ENCODE measurements around the gene C4A.
"Not testable (repeated sequence)": the region's sequence is repeated elsewhere in the genome, so short reads cannot be mapped to it uniquely, and the experiment has no call there.

C4A gene

DNA sequence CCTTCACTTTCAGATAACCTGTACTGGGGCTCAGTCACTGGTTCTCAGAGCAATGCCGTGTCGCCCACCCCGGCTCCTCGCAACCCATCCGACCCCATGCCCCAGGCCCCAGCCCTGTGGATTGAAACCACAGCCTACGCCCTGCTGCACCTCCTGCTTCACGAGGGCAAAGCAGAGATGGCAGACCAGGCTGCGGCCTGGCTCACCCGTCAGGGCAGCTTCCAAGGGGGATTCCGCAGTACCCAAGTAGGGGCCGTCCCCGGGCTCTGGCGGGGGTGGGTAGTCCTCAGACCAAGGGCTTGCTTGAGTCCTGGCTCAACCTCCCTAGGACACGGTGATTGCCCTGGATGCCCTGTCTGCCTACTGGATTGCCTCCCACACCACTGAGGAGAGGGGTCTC is 47.7 kb downstream of the C4A start:
- DNase-seq (ENCODE audit: extremely low spot score); CTCF ChIA-PET; POLR2A ChIA-PET: not testable (repeated sequence)

DNA sequence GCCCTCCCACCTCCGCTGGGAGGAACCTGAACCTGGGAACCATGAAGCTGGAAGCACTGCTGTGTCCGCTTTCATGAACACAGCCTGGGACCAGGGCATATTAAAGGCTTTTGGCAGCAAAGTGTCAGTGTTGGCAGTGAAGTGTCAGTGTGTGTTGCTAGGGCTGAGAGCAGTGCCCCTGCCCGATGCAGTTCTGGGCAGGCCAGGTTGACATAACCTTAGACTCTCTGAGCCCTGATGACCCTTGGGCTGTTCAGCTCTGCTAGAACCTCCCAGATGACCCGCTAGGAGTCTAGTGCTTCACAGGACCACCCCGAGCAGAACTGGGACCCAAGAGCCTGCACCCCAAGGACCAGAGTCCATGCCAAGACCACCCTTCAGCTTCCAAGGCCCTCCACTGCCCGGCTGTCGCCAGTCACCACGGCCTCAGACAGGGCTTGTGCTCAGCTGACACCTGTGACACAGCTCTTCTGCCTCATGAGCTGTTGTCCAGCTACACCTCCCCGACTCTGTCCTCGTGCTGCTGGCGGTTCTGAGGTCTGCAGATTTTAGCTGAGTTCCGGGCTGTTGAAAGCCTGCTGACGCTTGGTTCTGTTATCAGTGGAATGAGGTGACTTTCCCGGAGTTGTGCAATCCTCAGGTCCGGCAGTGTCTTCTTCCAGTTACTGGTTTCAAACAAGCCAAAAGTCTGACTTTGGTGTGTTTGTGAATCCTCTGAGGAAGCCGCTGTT is 53.6 kb downstream of the C4A start:
- DNase-seq (ENCODE audit: extremely low spot score); CTCF ChIA-PET; POLR2A ChIA-PET: not testable (repeated sequence)

DNA sequence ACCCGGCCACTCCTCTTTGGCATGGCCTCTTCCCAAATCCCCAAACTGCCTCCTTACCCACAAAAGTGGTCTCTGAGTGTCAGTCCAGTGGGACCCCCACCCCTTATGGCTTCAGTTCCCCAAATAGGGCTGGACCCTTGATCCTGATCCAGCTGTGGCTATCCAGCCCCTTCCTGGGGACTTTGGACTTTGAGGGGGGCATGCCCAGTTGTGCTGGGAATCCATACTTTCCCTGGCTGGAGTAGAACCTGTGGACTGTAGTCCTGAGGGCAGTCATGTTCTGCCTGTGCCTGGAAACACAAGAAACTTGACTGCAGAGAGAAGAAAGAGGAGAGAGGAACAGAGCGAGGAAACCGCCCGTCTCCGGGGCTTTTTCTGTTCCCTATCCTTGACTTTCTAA is 55.3 kb downstream of the C4A start:
- DNase-seq (ENCODE audit: extremely low spot score); CTCF ChIA-PET; POLR2A ChIA-PET: not testable (repeated sequence)

DNA sequence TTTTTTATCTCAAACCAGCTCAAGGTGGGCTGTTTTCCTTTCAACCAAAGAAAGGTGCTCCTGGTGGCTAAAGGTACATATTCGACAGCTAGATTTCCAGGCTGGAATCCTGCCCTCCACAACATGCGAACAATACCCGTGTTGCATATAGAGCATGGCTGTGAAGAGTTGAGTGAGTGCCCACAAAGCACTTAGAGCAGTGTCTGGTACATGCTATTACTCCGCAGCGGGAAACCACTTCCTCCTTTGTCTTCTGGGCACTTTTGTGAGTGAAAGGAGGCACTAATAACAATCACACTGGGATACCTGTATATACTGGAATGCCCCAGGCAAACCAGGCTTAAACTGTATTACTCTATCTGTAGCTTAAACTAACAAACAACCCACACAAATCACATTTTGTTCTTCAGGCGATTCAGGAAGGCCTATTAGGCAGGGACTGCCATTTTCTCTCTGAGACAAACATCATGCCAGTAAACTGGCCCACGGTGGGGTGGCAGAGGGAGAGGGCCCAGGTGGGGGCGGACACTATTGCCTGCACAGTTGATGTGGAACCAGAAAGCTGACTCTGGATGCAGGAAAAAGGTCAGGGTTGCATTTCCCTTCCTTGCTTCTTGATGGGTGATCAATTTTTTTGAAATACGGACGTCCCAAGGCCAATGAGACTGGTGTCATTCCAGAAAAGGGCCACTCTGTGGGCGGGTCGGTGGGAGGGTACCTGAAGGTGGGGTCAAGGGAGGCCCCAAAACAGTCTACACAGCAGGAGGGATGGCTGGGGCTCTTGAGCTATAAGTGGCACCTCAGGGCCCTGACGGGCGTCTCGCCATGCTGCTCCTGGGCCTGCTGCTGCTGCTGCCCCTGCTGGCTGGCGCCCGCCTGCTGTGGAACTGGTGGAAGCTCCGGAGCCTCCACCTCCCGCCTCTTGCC is 56.0 kb downstream of the C4A start, which contains the start of gene CYP21A2:
Gene CYP21A2, plus strand, starts transcription at position 818 of the 927 bp plus-strand sequence. Its CDS starts 8 bp downstream, at position 826.
- CTCF ChIA-PET; DNase-seq (ENCODE audit: extremely low spot score); POLR2A ChIA-PET: not testable (repeated sequence)

DNA sequence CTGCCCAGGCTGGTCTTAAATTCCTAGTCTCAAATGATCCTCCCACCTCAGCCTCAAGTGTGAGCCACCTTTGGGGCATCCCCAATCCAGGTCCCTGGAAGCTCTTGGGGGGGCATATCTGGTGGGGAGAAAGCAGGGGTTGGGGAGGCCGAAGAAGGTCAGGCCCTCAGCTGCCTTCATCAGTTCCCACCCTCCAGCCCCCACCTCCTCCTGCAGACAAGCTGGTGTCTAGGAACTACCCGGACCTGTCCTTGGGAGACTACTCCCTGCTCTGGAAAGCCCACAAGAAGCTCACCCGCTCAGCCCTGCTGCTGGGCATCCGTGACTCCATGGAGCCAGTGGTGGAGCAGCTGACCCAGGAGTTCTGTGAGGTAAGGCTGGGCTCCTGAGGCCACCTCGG is 57.0 kb downstream of the C4A start:
- CTCF ChIA-PET; POLR2A ChIA-PET; DNase-seq (ENCODE audit: extremely low spot score): not testable (repeated sequence)

DNA sequence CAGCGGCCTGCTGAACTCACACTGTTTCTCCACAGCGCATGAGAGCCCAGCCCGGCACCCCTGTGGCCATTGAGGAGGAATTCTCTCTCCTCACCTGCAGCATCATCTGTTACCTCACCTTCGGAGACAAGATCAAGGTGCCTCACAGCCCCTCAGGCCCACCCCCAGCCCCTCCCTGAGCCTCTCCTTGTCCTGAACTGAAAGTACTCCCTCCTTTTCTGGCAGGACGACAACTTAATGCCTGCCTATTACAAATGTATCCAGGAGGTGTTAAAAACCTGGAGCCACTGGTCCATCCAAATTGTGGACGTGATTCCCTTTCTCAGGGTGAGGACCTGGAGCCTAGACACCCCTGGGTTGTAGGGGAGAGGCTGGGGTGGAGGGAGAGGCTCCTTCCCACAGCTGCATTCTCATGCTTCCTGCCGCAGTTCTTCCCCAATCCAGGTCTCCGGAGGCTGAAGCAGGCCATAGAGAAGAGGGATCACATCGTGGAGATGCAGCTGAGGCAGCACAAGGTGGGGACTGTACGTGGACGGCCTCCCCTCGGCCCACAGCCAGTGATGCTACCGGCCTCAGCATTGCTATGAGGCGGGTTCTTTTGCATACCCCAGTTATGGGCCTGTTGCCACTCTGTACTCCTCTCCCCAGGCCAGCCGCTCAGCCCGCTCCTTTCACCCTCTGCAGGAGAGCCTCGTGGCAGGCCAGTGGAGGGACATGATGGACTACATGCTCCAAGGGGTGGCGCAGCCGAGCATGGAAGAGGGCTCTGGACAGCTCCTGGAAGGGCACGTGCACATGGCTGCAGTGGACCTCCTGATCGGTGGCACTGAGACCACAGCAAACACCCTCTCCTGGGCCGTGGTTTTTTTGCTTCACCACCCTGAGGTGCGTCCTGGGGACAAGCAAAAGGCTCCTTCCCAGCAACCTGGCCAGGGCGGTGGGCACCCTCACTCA is 57.7 kb downstream of the C4A start:
- POLR2A ChIA-PET; CTCF ChIA-PET; DNase-seq (ENCODE audit: extremely low spot score): not testable (repeated sequence)

DNA sequence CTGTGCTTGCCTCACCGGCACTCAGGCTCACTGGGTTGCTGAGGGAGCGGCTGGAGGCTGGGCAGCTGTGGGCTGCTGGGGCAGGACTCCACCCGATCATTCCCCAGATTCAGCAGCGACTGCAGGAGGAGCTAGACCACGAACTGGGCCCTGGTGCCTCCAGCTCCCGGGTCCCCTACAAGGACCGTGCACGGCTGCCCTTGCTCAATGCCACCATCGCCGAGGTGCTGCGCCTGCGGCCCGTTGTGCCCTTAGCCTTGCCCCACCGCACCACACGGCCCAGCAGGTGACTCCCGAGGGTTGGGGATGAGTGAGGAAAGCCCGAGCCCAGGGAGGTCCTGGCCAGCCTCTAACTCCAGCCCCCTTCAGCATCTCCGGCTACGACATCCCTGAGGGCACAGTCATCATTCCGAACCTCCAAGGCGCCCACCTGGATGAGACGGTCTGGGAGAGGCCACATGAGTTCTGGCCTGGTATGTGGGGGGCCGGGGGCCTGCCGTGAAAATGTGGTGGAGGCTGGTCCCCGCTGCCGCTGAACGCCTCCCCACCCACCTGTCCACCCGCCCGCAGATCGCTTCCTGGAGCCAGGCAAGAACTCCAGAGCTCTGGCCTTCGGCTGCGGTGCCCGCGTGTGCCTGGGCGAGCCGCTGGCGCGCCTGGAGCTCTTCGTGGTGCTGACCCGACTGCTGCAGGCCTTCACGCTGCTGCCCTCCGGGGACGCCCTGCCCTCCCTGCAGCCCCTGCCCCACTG is 58.6 kb downstream of the C4A start:
- DNase-seq (ENCODE audit: extremely low spot score); POLR2A ChIA-PET; CTCF ChIA-PET: not testable (repeated sequence)

DNA sequence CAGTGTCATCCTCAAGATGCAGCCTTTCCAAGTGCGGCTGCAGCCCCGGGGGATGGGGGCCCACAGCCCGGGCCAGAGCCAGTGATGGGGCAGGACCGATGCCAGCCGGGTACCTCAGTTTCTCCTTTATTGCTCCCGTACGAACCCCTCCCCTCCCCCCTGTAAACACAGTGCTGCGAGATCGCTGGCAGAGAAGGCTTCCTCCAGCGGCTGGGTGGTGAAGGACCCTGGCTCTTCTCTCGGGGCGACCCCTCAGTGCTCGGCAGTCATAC is 59.1 kb downstream of the C4A start:
- POLR2A ChIA-PET; DNase-seq (ENCODE audit: extremely low spot score); CTCF ChIA-PET: not testable (repeated sequence)

DNA sequence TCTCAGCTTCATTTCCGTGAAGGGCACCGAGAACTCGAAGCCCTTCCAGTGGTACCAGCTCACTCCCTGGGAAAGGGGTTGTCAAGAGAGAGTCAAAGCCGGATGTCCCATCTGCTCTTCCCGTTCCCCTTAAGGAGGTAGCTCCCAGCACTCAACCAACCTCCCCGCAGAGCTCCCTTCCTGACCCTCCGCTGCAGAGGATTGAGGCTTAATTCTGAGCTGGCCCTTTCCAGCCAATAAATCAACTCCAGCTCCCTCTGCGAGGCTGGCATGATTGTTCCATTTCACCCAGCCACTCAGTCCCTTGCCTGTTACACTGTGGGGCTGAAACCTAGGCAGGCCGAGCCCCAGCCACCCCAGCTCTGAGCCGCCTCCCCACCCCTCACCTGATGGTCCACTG is 59.5 kb downstream of the C4A start:
- CTCF ChIA-PET; POLR2A ChIA-PET; DNase-seq (ENCODE audit: extremely low spot score): not testable (repeated sequence)

DNA sequence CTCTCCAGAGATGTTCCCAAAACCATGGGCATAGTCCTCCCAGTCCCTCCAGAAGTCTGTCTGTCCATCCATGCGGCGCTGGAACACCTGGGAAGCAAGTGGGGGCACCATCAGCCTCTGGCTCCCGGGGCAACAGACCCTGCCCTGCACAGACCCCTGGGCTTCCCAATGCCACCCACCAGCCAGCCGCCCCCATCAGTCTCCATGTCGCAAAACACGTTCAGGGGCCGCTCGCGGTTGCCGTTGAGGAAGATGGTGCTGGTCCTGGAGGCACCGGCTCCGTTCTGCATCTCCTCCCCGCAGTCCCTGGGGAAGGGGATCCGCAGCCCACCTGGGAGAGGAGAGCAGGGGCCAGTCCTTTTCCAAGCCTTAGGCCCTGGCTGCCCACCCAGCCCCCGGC is 60.4 kb downstream of the C4A start:
- CTCF ChIA-PET; DNase-seq (ENCODE audit: extremely low spot score); POLR2A ChIA-PET: not testable (repeated sequence)

DNA sequence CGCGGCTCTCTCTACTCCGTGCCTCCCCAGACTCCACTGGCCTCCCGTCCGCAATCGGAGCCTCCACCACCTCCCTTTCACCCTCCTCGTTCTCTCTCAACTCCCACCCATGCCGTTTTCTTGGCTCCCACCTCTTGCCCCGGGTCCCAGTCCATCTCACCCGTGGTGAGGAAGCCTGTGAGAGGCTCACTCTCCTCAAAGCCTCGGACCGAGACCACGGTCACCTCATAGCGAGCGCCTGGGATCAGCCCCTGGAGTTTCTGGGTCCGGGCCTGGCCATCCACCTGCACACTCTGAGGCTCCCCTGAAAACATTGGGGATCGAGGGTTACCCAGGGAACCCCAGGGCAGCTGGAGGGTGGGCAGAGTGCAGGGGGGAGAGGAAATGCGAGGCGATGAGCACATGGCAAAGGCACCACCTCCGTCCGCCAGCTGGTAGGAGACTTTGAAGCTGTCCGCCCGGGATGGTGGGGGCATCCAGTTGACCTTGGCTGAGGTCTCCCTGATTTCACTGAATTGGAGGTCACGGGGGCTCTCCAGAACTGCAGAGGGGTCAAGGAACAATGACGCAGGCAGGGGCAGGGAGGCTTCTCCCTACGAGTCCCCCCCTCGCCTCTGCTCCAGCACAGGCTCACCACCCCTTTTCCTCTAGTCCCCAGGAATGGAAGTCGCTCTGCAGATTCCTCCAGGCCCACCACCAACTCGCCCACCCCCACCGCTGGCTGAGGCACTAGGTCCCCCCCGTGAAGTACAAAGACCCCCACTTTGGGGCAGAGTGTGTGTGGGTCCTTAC is 61.9 kb downstream of the C4A start:
- DNase-seq (ENCODE audit: extremely low spot score); CTCF ChIA-PET; POLR2A ChIA-PET: not testable (repeated sequence)

DNA sequence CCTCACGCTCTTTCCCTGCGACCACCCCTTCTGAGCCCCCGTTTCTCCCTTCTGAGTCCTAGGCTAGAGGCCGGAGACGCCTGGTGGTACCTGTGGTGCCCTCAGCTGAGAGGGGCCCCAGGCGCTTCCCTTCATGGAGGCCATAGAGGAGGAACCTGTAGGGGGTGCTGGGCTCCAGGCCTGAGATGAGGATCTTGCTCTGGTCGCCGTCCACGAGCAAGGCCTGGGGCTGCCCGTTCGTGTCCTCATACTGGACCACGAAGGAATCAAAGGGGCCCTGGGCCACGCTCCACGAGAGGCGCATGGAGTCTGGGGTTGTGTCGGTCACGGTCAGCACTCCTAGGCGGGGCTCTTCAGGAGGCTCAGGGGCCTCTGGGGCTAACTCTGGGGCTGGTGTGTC is 63.1 kb downstream of the C4A start:
- CTCF ChIA-PET; DNase-seq (ENCODE audit: extremely low spot score); POLR2A ChIA-PET: not testable (repeated sequence)
